NB4 (cell line): ENCODE measurements around the gene PLA2G2A.

ENCODE experiments used
- DNase-seq: peaks from one replicate; pipeline ENCODE4 v3.0.0; 2010; ENCODE audit warnings: low read depth
- H3K4me3 ChIP-seq: one replicate; pipeline ENCODE4 v1.5.1; 2011; ENCODE audit warnings: mild to moderate bottlenecking, low read depth, low read length, moderate library complexity
- CTCF ChIP-seq: IDR thresholded peaks from one replicate; pipeline ENCODE4 v1.5.1; 2012; ENCODE audit warnings: low read depth, low read length
- MYC ChIP-seq: IDR thresholded peaks from 2 replicates; pipeline ENCODE4 v1.6.1; 2011; ENCODE audit warnings: low read depth, low read length
- POLR2A ChIP-seq: IDR thresholded peaks from 2 replicates; pipeline ENCODE4 v1.6.1; 2011; ENCODE audit warnings: mild to moderate bottlenecking; ENCODE audit not compliant: insufficient read length; ENCODE audit errors: extremely low read depth
- TF ChIP-seq, protein P1 (sequence below): IDR thresholded peaks from 2 replicates; pipeline ENCODE4 v1.6.1; 2011; ENCODE audit warnings: low read depth, low read length

The PLA2G2A gene

DNA sequence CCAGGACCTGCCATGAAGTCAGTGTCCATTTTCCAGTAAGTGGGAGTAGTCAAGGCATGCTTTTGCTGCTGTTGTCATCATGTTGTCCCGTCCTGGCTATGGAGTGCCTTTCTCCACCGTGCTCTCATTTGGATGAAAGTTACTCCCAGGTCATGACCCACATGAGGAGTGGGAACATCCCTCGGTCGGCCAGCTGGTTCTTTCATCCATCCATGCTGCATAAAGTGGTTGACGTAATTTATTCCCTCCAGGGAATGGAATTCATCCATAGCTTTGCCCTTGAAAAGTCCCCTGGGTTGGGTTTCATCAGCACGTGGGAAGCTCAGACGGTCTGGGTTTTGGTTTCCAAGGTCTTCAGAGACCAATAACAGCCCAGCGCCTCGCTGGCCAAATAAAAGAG lies 11.6 kb downstream of the PLA2G2A start:
- no peak for DNase-seq
- TF ChIP-seq POLR2A (no peak), MYC (no peak), CTCF (no peak)
- TF ChIP-seq, protein P1, sequence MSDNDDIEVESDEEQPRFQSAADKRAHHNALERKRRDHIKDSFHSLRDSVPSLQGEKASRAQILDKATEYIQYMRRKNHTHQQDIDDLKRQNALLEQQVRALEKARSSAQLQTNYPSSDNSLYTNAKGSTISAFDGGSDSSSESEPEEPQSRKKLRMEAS = no peak
- H3K4me3 ChIP-seq = no peak overlapping the region

DNA sequence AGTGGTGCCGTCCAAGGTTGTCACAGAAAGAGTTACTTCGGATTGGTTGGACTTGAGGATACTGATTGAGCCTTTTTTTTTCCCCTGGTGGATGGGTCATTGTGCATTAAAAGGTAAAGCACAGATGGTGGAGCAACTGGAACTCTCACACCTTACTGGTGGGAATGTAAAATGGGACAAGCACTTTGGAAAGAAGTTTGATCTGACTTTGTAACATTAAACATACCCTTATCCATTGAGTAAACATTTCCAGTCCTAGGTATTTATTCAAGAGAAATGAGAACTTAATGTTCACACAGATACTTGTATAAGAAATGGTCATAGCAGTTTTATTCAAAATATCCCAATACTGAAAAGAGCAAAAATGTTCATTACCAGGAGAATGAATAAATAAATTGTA lies 14.9 kb downstream of the PLA2G2A start:
- TF ChIP-seq, protein P1 = no peak
- TF ChIP-seq MYC (no peak), CTCF (no peak), POLR2A (no peak)
- no peak for DNase-seq

GRCh38 chr1:19963636-19964035 lies 15.8 kb downstream of the PLA2G2A start:
- DNase-seq = no peak
- H3K4me3 ChIP-seq = no peak overlapping the region
- no peak for TF ChIP-seq POLR2A
- TF ChIP-seq CTCF = no peak
- no peak for TF ChIP-seq MYC
- TF ChIP-seq, protein P1 = no peak

More for the DNA sequence above, 14.9 kb downstream of the PLA2G2A start:
- no peak overlapping the region for H3K4me3 ChIP-seq

DNA sequence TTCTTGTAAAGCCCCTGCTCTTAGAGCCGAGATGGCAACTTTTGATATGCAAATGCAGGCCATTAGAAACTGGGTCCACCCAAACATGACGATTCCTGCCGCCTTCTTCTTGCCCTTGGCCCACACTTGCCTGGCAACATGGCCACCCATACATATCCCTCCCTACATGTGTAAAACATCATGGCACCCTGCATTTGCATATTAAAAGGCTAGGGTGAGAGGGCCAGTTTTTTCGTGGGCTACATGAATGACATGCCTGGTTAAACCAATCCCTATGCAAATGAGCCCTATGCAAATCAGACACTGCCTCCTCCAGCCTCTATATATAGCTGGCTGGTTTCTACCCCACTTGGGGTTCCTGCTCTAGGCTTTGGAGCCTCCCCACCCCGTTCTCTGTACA lies 18.8 kb downstream of the PLA2G2A start:
- TF ChIP-seq POLR2A = no peak
- no peak for TF ChIP-seq CTCF
- TF ChIP-seq MYC = no peak
- TF ChIP-seq, protein P1 = no peak
- H3K4me3 ChIP-seq = no peak overlapping the region
- DNase-seq = no peak

DNA sequence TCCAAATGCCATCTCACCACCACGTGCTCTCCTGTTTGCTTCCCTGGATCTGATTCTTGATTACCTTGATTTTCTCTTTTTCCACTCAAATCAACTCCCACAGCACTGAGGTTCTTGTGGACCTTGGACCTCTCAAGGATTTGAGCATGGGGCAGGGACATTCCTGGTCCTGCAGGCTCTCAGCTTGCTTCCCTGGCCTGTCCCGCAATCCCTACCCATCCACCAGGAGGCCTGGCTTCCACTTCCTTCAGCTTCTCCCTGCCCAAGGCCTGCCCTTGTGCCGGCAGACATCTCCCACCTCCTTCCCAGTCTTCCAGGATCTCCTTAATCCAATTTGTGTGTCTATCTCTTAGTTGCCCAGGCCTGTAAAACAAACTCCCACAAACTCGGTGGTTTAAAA lies 21.6 kb downstream of the PLA2G2A start:
- H3K4me3 ChIP-seq = no peak overlapping the region
- no peak for DNase-seq
- no peak for TF ChIP-seq MYC
- no peak for TF ChIP-seq CTCF
- no peak for TF ChIP-seq POLR2A
- TF ChIP-seq, protein P1 = no peak
